ENCODE measurements around the gene TSPY10. TPM values are rescaled to one million over a fixed set of nuclear protein-coding genes. Genes with fewer than 3 reads are reported as not detected.
"Not testable (repeated sequence)": the region's sequence is repeated elsewhere in the genome, so short reads cannot be mapped to it uniquely, and the experiment has no call there.

The TSPY10 gene
- polyA plus RNA-seq (2012; ENCODE audit: insufficient read depth, insufficient read length), result not detected

GRCh38 chrY:9527580-9527979 is at the start of gene TSPY10:
TSPY10 (plus strand) TSS chrY:9527880; CDS start chrY:9527926, 46 bp downstream.
- not testable (repeated sequence) for H3K4me3 ChIP-seq (ENCODE audit: low read length); DNase-seq (ENCODE audit: low read depth, low spot score)

GRCh38 chrY:9486967-9487366 is 40.7 kb upstream of the TSPY10 start, which contains the start of gene TSPY9:
TSPY9 (plus strand) TSS chrY:9487267; CDS start chrY:9487313, 46 bp downstream.
- not testable (repeated sequence) for DNase-seq (ENCODE audit: low read depth, low spot score)

GRCh38 chrY:9504396-9504795 is 23.3 kb upstream of the TSPY10 start:
- DNase-seq (ENCODE audit: low read depth, low spot score); H3K4me3 ChIP-seq (ENCODE audit: low read length): not testable (repeated sequence)

More at GRCh38 chrY:9486967-9487366, 40.7 kb upstream of the TSPY10 start, which contains the start of gene TSPY9:
- H3K4me3 ChIP-seq (ENCODE audit: low read length), result not testable (repeated sequence)

- not testable (repeated sequence) for H3K4me3 ChIP-seq (ENCODE audit: low read length); DNase-seq (ENCODE audit: low read depth, low spot score)
Observed at GRCh38 chrY:9516287-9516686, 11.4 kb upstream of the TSPY10 start.
